COLO829 (cell line): Measurements from ENCODE around the gene ITGA8.

ENCODE experiments used
- DNase-seq: peaks from one replicate; pipeline ENCODE4 v3.0.0; 2012; ENCODE audit warnings: low spot score

Gene ITGA8

GRCh38 chr10:15735763-15736162, 16.0 kb upstream of the ITGA8 start:
- no peak for DNase-seq

DNA sequence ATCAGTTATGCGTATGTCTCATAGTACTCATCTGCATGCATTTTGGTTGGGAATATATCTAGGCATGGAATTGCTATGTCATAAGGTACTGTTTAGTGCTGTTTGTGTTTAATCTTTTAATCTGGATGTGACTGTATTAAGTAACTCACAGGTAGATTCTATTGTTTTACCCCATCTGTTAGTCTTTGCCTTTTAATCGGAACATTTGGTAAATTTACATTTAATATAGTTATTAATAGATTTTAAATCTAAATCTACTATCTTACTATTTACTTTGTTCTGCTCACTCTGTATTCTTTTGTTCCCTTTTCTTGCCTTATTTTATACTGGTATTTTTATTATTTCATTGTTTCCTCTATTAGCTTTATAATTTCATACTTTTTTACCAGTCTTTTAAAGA, 10.6 kb upstream of the ITGA8 start:
- DNase-seq = no peak

GRCh38 chr10:15729890-15730289, 10.2 kb upstream of the ITGA8 start:
- DNase-seq = no peak

DNA sequence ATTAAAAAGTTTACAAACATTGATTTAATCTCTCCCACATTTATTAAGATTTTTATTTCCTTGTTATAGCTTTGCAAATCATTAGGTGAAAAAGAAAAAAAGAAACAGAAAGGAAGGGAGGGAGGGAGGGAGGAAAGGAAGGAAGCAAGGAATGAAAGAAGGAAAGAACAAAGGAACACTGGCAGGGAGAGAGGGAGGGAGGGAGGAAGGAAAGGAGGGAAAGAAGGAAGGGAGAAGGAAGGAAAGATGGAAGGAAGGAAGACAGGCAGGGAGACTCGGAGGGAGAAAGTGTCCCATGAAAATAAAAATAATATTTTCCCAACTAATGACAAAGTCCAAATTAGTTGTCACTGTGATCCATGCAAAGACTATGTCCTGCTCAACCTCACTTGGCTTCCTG, 6.3 kb upstream of the ITGA8 start:
- DNase-seq = no peak

DNA sequence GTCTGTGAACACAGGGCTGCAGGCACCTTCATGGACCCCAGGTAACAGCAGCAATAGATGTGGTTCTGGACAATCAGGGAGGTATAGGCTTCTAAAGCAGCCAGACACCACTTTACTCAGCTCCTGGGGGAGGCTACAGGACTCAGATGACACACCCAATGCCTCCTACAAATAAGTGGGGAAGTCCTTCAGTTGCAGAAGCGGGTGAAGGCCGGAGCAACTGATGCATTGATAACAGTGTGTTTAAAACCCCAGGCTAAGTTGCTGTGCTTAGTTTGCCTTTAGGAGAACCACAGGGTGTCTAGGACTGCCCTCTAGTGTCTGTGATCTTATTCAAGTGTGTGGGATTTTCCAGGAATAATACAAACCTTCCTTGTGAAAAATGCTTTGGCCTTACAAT, 5.9 kb upstream of the ITGA8 start:
- DNase-seq = peak; percentile 61

DNA sequence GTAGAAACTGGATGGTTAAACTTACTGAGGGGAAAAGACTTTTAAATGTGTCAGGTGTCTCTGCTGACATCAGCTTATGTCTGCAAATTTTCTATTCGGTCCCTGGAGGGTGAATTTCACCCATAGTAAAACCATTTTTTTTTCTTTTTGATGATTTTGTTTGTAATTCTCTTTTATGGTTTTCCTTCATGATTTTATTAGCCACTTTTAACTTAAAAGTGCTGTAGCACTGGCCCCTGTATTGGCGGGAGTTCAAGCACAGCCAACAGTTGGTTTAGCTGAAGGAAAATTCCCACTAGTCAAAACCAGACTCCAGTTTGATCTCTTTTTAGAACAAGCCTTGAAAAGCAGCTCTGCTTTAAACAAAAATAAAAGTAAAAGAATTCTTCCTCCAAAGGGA, 5.0 kb upstream of the ITGA8 start:
- no peak for DNase-seq

DNA sequence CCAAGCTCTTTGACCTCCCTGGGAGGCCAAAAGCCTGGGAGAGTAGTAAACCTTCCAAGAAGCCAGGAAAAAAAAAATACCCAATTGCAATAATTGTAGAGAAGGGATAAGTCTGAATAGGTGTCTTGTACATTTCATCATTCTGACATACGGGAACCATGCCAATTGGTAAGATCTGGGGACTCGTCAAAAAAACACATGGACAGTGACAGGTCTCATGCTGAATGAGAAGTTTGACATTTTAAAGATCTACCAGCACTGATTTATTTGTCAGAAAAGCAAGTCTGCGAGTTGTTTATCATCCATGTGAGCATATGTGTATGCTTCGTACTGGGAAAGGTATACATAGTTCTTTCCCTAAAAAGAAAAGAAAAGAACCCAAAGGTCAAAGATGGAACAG, 4.1 kb upstream of the ITGA8 start:
- DNase-seq = no peak

DNA sequence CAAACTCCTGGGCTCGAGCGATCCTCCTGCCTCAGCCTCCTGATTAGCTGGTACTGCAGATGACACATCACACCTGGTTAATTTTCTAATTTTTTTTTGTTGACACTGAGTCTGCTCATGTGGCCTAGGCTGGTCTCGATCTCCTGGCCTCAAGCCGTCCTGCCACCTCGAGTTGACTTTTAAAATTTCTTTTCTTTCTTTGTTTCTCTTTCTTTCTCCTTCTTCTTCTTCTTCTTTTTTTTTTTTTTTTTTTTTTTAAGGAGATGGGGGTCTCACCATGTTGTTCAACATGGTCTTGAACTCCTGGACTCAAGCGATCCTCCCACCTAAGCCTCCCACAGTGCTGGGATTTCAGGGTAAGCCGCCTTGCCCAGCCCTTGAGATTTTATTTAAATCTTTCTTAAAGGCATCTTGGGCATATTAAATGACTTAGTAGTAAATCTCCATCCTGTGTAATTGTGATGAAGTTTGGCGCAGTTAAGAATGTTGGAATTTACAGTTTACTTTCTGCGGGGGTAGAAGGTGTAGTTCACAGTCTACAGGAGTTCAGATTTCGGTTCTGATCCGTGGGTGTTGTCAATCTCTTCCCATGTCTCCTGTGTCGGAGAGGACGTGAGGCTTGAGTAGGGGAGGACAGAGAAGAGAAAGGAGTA, 1.0 kb upstream of the ITGA8 start:
- DNase-seq = no peak

GRCh38 chr10:15719049-15719898, 448 bp downstream of the ITGA8 start:
- no peak for DNase-seq

DNA sequence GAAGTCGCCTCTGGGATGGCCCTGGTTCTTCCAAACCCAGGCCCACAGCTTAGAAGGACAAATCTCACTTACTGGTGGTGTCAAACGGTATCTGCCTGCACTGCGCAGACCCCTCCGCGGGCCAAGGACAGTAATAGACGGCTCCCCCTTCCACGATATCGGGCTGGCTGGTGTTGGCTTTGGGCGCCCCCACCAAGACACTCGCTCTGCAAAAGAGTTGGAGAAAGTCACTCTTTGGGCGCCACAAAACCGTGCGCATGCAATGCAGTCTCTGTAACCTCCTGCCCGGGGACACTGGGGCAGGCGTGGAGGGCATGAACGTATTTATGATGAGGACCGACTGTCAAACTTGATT, 1.1 kb downstream of the ITGA8 start:
- no peak for DNase-seq

- DNase-seq = peak; percentile 15
Observed at GRCh38 chr10:15715619-15716227, 4.0 kb downstream of the ITGA8 start.

DNA sequence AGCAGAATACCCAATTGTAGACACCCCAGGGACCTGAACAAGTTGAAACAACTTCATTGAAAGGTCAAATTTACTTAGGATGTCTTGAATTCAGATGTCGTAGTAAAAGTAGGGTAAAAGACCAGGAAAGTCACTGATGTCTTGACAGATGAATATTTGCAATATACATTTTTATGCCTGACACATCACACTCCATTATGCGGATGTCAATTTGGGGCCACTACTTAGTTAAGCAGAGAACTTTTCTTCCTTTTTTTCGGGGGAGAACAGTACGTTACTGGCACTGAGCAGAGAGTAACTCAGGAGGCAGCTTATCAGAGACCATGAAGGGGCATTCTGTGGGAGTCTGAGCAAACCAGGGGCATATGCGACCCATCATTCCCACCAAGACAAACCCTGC, 4.9 kb downstream of the ITGA8 start:
- no peak for DNase-seq

- DNase-seq = no peak
Observed at GRCh38 chr10:15712883-15713282, 6.8 kb downstream of the ITGA8 start.

- DNase-seq = no peak
Observed at GRCh38 chr10:15710455-15710854, 9.3 kb downstream of the ITGA8 start.

GRCh38 chr10:15705298-15705697, 14.4 kb downstream of the ITGA8 start:
- DNase-seq = no peak

DNA sequence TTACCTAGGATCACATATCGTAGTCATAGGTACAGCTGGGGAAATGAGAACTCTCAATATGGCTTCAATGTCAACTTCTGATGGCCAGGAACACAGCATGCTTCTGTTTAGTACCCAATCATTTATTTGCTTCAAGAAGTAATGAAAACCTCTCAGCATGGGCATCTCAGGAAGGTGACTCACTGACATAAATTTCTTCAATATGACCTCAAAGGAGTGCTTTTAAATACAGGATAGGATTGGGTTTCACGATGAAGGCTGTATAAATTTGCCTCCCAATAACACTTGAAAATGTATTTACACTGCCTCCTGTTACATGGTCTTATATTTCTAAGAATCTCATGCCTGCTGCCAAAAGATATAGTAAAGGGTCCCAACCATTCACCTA, 15.1 kb downstream of the ITGA8 start:
- no peak for DNase-seq

- no peak for DNase-seq
Observed at GRCh38 chr10:15703944-15704580, 15.7 kb downstream of the ITGA8 start.

DNA sequence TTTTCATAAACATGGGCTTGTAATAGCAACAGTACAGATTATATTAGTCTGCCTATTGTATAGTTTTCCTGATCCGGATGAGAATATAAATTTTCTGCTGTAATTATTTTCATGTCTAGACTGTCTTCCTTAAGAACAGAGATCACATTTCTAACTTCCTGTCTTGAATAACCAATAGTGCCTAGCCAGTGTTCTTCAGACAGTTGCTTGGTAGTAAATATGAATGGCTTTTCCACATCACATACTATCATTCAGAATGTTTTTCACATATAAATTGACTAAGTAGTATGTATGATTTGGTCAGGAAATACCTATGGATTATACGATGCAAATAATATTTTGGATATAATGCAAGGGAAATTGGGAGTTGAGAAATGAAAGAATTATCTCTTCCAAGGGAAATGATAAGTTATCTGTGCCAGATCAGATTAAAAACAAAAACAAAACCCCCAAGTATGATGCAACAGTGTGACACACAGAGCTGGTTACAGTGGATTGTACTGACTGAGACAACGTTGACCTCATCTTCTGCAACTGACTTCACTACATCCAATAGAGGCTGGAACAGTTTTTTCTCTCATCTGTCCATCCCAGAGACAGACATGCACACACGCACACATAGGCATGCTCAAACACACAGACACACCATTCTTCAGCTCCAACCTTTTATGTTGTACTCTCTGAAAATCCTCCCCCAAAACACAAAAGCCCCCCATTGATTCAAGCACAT, 16.4 kb downstream of the ITGA8 start:
- no peak for DNase-seq

DNA sequence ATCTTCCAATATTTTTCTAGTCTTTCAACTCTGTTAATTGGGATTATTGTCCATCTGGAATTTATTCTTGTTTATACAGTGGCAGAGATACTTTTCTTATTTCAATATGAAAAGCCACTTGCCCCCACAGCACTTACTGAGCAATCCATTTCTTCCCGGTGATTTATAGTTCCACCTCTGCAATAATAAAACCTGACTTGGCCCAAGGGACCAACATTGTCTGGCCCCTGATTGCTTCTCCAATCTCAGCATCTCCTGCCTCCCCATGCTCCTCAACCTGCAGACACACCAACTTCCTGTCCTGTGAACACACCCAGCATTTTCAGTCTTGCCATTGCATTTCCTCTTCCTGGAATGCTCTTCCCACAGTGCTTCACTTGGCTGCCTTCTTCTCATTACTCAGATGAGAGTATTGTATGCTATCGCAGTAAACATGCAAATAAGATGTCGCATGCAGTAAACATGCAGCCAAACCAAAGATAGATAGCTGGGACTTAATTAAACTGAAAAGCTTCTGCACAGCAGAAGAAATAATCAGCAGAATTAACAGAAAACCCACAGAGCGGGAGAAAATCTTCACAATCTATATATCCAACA, 19.5 kb downstream of the ITGA8 start:
- no peak for DNase-seq

DNA sequence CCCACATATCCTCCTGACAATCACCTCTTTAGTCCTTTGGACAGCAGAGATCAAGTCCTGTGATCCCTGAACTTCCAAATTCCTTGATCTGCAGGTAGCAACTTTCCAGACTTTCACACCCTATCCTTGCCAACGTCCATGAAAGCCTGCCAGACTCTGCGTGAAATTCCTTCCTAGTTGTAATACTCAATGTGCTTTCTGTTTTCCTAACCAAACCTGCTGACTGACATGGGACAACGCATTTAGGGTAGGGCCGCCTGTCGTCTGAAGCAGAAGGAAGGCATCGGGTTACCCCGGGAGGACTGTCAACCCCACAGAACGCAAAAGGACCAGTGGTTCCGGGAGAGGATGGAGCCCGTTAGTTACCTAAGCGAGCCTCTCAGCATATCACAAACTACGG, 23.9 kb downstream of the ITGA8 start:
- no peak for DNase-seq

DNA sequence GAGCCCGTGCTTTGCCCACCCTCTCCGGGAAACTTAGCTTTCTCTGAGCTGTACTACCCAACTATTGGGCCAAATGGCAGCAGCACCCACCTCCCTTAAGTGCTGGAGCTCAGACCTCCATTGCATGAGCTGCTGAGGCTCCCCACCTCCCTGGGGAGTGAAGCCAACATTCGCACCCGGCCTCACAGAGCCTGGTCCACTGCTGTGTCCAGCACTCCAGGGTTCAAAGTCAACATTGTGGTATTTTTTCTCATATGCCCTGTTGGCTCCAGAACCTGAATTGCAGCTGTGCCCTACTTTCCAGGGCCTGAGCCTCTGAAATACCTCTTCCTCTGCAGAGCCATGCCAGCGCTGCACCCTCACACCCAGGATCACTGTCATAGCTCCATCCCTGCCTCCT, 29.7 kb downstream of the ITGA8 start:
- DNase-seq = no peak

DNA sequence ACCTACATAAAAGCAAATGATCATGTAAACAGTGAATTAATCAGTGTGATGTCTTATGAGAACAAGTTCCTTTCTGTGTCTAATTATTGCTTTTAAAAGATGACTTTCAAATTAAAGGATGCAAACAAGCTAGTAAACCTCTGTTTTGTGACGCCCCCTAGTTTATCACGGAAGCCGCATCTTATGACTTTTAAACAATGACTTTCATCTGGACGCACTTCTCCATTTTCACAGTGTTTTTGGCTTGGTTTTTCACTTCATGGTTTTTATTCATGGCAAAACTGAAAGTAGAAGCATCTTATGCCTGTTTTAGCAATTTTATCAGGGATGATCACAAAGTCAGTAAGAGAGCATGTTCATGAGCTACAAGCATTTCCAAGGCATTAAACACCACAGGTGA, 35.0 kb downstream of the ITGA8 start:
- DNase-seq = no peak
